NCI-H2107 treated with DMSO at 0.1 percent for 48 hours (cell line): Measurements from ENCODE around the gene IL12RB2.
"Not testable (repeated sequence)": the region's sequence is repeated elsewhere in the genome, so short reads cannot be mapped to it uniquely, and the experiment has no call there.

ENCODE experiments used
- DNase-seq: peaks from one replicate; lab custom pipeline; 2025; ENCODE audit not compliant: unreplicated experiment; lab: John Stamatoyannopoulos, UW

IL12RB2 gene

DNA sequence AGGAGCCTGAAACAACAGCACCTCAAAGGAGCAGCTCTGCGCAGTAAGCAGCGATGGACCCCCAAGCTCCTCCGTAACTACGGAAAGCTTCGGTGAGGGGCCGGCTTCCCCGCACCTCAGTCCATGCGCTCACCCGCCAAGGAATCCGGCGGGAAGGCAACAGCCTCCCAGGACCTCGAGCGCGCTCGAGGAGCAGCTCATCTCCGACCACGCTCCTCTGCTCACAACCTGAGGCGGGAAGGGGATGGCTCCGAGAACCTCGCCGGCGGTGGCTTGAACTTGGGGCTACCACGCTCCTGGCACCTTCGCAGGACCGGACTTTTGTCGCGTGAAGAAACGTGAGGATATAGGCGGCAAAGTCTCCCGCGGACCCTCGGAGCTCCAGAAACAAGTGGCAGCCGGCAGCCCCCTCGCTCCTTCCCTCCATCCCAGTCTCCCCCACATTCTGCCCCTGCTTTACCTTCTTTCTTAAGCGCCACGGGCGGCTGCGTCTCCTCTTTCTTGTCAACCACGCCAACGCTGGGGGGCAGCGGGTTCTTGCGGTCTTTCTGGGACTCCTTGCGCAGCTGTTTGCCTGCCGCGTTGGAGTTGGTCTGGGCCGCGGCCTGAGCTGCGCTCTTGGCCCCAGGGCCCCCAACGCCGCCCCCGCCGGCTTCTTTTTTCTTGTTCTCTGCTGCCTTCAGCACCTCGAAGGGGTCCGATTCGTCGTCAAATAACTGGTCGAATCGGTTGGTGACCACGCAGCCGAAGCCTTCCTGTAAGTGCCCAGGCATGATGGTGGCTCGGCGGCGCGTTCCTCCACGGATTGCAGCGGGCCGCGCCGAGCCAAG, 122.1 kb downstream of the IL12RB2 start:
- DNase-seq = no peak

DNA sequence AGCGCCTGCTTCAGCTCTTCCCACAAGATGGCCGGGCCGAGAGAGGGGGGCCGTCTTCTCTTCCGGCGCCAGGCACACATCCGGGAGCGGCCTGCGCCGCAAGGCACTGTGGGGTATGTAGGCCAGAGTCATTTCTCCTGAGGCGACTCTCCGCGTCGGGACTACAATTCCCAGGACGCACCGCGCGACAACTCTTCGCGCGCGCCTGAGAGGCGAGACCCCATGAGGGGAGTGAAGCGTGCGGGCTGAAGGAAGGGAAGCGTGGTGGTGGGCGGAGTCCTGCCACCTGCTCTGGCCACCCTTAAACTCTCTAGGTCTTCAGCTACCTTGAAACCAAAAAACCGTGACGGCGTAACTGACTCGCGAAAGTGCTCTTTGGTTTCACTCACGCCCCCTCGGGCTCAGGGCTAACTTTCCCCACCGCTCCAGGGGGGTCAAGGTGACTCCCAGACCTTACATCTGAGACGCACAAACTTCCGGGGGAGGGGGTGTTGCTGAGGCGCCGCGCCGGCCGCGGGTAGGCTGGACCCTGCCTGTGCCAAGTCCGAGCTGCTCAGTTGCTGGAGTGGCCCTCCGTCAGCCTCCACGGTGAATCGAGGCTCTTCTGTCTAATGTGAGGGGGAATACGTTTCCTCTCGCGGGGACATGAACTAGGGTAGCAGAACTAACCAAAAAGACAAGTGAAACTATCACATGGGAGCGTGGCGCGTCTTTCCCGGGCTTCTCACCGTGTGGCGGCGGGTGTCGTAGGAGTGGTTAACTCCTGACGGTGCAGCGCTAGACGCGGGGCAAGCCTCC, 122.9 kb downstream of the IL12RB2 start, which contains the start of gene SERBP1:
Gene SERBP1 (minus strand): TSS at position 45 of the 798 bp plus-strand sequence. CDS start 102 bp downstream, outside the sequence.
- DNase-seq = peak; percentile 97

GRCh38 chr1:67431156-67431765, 123.6 kb downstream of the IL12RB2 start:
- no peak for DNase-seq

DNA sequence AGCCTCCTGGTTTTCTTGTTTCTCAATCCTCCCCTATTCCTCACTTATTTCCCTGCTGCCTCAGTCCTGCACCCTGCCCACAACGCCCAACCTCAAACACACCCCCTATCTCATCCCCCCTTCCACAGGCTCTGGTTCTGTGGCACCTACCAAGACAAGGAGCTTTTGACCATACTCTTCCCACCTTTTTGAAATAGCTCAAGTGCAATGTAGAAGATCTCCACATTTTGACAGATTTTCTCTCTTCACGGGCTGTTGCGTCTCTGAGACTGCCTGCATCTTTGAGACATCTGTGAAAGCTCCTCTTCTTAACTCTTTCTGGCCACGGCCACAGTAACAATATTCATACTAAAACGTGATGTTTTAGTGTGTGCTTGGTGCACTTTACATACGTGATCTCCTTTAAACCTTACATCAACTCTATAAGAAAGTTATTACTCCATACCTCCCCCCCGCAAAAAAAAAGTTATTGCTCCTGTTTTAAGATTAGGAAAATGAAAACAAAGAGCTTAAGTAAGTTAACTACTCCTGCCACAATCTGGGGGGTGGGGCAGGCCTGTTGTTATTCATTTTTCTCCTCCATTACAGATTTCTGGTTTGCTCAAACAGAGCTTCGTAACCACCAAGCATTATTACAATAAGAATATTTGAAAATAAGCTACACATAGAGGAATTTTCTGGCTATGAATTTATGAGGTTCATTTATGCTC, 124.4 kb downstream of the IL12RB2 start:
- no peak for DNase-seq

DNA sequence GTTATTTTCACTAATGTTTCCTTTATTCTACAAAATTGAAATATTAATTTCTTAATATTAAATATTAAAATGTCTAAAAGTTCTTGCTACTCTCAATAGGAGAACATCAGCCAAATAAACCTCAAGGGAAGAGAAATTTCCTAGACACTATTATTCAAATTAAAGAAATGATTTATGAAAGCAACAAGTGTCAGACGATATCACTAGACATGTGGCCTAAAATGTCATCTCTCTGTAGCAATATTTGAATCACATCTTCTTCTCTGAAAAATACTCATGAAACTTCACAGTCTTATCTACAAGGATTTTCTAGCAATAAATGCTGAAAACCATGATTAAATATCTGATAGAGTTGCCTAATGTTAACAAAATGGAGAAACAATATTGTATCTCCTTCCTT, 125.1 kb downstream of the IL12RB2 start:
- DNase-seq = no peak

- DNase-seq = no peak
Observed at GRCh38 chr1:67433837-67434236, 126.2 kb downstream of the IL12RB2 start.

- no peak for DNase-seq
Observed at GRCh38 chr1:67434491-67434890, 126.8 kb downstream of the IL12RB2 start.

DNA sequence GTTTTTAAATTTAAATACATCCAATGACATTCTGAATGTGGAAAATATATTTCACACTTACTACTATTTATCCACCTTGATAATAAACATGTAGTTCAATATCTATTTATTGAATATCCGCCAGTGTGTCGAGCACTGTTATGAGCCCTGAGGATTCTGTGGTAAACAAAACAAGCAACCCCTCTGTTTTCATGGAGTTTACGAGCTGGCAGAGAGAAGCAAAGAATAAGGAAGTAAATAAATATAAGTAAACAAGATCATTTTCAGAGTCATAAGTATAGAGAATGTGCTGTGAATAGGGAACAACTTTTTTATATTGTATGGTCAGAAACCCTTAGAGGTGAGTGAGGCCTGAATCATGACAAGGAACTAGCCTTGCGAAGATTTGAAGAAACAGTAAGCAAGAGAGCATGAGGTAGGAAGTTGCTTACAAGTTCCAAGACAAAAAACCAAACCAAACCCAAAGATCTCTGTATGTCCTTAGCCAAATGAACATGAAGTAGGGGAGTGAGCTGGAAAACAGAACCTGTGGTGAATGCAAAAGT, 128.9 kb downstream of the IL12RB2 start:
- no peak for DNase-seq

- no peak for DNase-seq
Observed at GRCh38 chr1:67437961-67438360, 130.3 kb downstream of the IL12RB2 start.

- no peak for DNase-seq
Observed at GRCh38 chr1:67439277-67440029, 131.8 kb downstream of the IL12RB2 start.

DNA sequence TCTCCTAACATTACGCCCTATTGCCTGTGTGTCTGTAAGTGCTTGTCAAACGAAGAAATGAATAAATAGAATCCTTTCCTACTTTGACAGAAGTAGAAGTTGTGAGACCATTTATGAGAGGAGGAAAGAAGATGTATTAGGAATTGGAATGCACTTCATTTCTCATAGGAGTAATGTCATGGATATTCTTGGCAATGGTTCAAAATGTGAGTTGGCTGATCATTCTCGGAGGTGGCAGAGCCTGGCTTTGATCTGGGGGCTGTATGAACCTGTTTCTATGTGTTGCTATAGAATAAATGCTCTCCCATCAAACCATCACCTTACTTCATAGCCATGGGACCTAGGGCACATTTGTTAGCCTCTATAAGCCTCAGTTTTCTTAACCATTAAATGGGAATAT, 132.7 kb downstream of the IL12RB2 start:
- no peak for DNase-seq

DNA sequence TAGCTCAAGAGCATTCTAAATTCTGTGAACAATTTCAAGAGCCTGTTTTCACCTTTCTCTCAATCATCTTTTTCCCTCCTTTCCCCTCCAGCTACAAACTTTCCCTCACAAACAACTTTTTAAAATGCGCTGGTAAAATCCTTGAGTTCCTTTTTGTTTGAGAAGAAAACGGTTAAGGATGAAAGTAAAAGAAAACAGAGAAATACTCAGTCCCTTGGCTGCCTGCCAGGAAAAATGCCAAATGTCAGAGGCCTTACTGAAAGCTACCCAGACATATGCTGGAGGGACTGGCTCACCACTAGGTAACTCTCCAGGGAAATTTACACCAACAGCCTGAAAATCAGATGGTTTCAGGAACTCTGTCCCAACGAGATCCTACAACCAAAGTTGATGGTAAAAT, 133.5 kb downstream of the IL12RB2 start:
- peak; percentile 25 for DNase-seq

DNA sequence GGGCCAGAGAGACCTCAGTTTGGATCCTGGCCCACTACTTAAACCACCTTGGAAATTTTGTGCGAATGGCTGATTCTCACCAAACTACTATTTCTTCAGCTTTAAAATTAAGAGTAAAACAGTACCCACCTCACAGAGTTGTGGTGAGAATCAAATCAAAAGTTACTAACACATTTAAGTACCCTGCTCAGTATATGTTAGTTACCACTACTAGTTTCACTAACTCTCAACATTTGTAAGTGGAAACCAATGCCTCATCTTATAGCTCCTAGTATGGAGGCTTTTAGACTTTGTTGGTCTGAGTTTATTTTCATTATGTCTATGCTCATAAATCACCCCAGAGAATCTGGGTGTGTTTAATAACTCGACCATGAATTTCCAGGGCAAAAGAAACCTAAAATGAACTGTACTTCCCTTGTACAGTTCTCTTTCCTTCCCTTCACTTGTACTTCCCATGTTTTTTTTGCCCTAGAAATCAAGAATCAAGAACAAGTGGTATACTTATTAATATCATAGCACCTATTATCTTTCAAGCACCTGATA, 134.1 kb downstream of the IL12RB2 start:
- DNase-seq = no peak

GRCh38 chr1:67446014-67446413, 138.3 kb downstream of the IL12RB2 start:
- DNase-seq = not testable (repeated sequence)
